ENCODE data around the gene KRT16.
"Not testable (repeated sequence)": the region's sequence is repeated elsewhere in the genome, so short reads cannot be mapped to it uniquely, and the experiment has no call there.

Gene KRT16

GRCh38 chr17:41612376-41613160 lies at the start of gene KRT16:
Gene KRT16, minus strand, starts transcription at chr17:41612767. Its CDS starts 79 bp downstream, at chr17:41612688.
- H3K9ac ChIP-seq; H3K4me3 ChIP-seq; H3K36me3 ChIP-seq; H4K20me1 ChIP-seq; H3K27me3 ChIP-seq; H3K9me3 ChIP-seq (replicated peaks in 1 of 11); H3K27ac ChIP-seq: not testable (repeated sequence)
- Histone ChIP-seq H3K4me2 (0 out of 22 replicates have a peak within 1 kb of the TSS, but pooled peaks of 1 of the 11 experiments have one; percentile 5), H3K4me1 (peaks cover 0 to 34% (median 25%) of the 10 kb centered on the region in 10 experiments; a peak in 14 of 20 replicates)

DNA sequence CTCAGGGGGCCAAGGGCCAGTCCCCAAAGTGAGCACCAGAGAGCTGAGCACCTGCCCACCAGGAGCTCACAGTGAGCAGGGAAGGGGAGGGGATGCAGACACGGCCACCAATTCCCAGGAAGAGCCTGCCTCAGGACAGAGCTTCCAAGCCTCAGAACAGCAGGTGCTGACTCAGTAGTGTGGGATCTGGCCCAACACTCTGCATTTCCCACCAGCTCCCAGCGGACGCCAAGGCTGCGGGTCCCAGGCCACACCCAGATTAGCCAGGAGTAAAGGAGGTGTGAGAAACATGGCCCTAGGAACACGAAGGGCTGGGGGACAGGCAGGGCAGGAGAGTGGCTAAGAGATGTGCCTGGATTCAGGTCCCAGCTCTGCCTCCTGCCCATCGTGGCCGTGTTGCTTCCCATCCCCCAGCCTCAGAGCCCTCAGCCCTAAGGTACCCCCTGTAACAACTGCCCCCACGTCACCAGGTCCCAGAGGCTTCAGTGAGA lies 47.7 kb upstream of the KRT16 start:
- Histone ChIP-seq H3K9ac (no peak overlapping the region), H3K4me1 (peaks cover 13 to 27% (median 16%) of the 10 kb centered on the region in 10 experiments), H3K4me2 (no peak overlapping the region), H3K27me3 (no peaks in the 10 kb centered on the region), H3K36me3 (no peaks in the 10 kb centered on the region), H4K20me1 (no peaks in the 10 kb centered on the region), H3K9me3 (replicated peaks in 1 of 11) (no peaks in the 10 kb centered on the region), H3K4me3 (no peak overlapping the region), H3K27ac (no peak overlapping the region)
- TF ChIP-seq Cebpa-rat (IDR thresholded peaks at IDR 0.05): no peak

GRCh38 chr17:41659427-41660212 lies 47.1 kb upstream of the KRT16 start:
- Histone ChIP-seq H3K36me3 (no peaks in the 10 kb centered on the region), H3K27ac (no peak overlapping the region), H3K9ac (no peak overlapping the region; a peak in 1 of 22 replicates), H3K27me3 (no peaks in the 10 kb centered on the region), H3K4me2 (no peak overlapping the region), H3K4me1 (peaks cover 11 to 25% (median 16%) of the 10 kb centered on the region in 10 experiments), H3K9me3 (replicated peaks in 1 of 11) (no peaks in the 10 kb centered on the region), H3K4me3 (no peak overlapping the region), H4K20me1 (no peaks in the 10 kb centered on the region)
- no peak for TF ChIP-seq Cebpa-rat (IDR thresholded peaks at IDR 0.05)

DNA sequence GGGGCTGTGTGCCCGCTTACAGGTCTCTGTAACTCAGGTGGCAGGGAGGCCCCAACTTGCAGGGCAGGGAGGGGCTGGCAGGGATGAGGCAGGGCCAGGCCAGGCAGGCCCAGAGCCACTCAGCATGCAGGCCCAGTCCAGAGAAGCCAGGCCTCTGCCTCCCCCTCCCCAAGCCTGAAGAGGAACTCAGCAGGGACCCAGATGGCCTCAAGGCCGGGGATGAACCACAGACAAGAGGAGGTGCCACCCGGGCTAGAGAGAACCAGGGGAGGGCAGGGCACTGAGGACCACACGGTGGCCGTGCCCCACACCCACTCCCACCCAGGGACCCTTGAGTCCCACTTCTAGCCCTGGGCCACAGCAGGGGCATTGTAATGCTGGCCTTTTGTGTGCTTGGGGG lies 46.3 kb upstream of the KRT16 start:
- H4K20me1 ChIP-seq: peaks cover 0 to 4% (median 0%) of the 10 kb centered on the region in 11 experiments; a peak in 1 of 22 replicates
- TF ChIP-seq Cebpa-rat (IDR thresholded peaks at IDR 0.05): no peak
- H3K27me3 ChIP-seq: no peaks in the 10 kb centered on the region
- H3K4me1 ChIP-seq: peaks cover 11 to 24% (median 16%) of the 10 kb centered on the region in 10 experiments
- 0 out of 22 replicates have a peak overlapping the region, but pooled peaks of 1 of the 11 experiments have one; percentile 36 for H3K9ac ChIP-seq
- H3K36me3 ChIP-seq: no peaks in the 10 kb centered on the region
- no peak overlapping the region for H3K4me3 ChIP-seq
- H3K4me2 ChIP-seq: no peak overlapping the region
- no peak overlapping the region for H3K27ac ChIP-seq
- no peaks in the 10 kb centered on the region for H3K9me3 ChIP-seq (replicated peaks in 1 of 11)

DNA sequence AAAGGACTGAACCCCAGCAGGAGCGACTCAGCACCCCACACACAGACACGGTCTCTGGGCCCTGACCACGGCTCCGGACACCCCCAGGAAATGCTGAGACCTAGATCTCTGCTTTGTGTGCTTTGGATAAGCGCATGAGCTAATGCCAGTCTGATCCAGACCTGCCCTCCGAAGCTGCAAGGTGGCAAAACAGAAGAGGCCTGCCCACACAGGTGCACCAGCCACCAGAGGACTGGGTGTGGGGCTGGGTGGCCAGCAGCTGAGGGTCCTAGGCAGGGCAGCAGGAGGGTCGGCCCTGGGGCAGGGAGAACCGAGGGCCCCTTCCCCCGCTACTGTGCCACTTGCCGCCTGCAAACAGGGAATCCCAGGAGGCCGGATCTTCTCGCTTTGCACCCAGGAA lies 45.4 kb upstream of the KRT16 start:
- H3K9ac ChIP-seq: peak overlapping the region in 1 of 11 experiments; percentile 15; a peak in 3 of 22 replicates
- no peaks in the 10 kb centered on the region for H3K9me3 ChIP-seq (replicated peaks in 1 of 11)
- no peak overlapping the region for H3K4me3 ChIP-seq
- H3K27ac ChIP-seq: no peak overlapping the region
- peaks cover 11 to 19% (median 16%) of the 10 kb centered on the region in 10 experiments for H3K4me1 ChIP-seq
- no peak for TF ChIP-seq Cebpa-rat (IDR thresholded peaks at IDR 0.05)
- H3K36me3 ChIP-seq: no peaks in the 10 kb centered on the region
- H3K27me3 ChIP-seq: no peaks in the 10 kb centered on the region
- peaks cover 0 to 7% (median 0%) of the 10 kb centered on the region in 11 experiments; a peak in 1 of 22 replicates for H4K20me1 ChIP-seq
- peak overlapping the region in 10 of 11 experiments; percentile 45 to 74 (median 70); a peak in 17 of 22 replicates for H3K4me2 ChIP-seq

DNA sequence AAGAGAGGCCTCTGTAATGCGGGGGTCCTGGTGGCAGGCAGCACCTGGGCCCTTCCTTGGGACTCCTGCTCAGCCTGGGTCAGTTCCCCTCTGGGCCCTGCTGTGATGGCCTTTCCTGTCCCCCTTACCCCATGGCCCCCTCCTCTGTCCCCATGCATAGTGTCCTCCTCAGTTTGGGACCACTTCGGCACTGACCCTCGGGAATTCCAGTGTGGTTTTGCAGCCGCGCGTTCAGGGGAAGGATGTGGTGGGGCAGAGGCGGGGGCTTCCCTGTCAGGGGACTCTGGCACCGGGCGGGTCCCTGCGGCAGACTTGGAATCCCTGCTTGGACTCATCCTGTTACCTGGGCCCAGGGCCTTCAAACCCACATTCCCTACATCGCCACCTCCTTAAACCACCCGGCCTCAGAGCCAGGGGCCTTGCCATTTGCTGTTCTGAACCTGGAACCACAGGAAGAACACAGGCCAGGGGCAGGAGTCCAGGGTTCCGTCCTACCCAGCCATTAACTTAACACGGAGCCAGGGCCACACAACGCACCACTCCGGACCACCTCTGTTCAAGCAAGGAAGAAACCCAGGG lies 44.7 kb upstream of the KRT16 start:
- no peaks in the 10 kb centered on the region for H3K27me3 ChIP-seq
- no peak for TF ChIP-seq Cebpa-rat (IDR thresholded peaks at IDR 0.05)
- peak overlapping the region in 7 of 11 experiments; percentile 4 to 56 (median 18); a peak in 8 of 22 replicates for H3K9ac ChIP-seq
- no peak overlapping the region for H3K27ac ChIP-seq
- H4K20me1 ChIP-seq: peaks cover 0 to 7% (median 0%) of the 10 kb centered on the region in 11 experiments; a peak in 1 of 22 replicates
- H3K9me3 ChIP-seq (replicated peaks in 1 of 11): no peaks in the 10 kb centered on the region
- peaks cover 11 to 19% (median 16%) of the 10 kb centered on the region in 10 experiments for H3K4me1 ChIP-seq
- no peaks in the 10 kb centered on the region for H3K36me3 ChIP-seq
- peak overlapping the region; percentile 45 to 74 (median 70) for H3K4me2 ChIP-seq
- no peak overlapping the region for H3K4me3 ChIP-seq

DNA sequence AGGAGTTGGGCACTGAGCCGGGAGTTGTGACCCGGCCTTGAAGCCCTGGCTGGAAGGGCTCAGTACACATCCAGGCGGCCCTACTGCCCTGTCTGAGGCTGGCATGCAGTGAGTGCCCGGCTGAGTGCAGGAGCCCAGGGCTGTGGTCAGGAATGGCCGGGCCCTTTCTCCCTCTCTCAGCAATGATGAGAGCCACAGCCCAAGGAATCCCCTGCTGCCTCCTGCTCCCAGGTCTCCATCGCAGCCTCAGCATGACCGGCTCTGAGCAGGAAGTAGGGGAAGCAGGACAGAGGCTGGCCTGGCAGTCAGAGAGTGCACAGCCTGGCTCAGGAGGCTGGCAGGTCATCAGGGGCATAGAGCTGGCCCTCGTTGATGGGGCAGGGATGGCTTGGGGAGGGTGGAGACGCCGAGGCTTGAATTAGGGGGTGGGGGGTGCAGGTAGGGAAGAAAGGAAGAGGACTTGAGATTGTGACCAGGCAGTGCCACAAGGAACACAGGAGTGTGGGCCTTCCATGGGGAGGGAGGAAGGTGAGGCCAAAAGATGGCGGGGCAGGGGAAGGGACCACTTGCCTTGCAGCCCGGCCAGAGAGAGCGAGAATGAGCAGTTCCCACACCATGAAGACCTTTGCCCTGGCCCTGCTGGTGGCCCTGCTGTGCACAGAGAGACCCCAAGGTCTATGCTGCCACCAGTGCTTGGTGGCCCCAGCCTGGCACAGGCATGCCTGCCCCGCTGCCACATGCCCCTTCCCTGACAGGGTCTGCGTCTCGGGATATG lies 43.9 kb upstream of the KRT16 start:
- Histone ChIP-seq H3K36me3 (no peaks in the 10 kb centered on the region), H3K27me3 (no peaks in the 10 kb centered on the region), H3K27ac (no peak overlapping the region), H3K9ac (0 out of 22 replicates have a peak overlapping the region, but pooled peaks of 1 of the 11 experiments have one; percentile 56), H3K4me3 (no peak overlapping the region), H3K4me1 (peaks cover 11 to 19% (median 16%) of the 10 kb centered on the region in 10 experiments), H3K9me3 (replicated peaks in 1 of 11) (no peaks in the 10 kb centered on the region), H3K4me2 (peak overlapping the region; percentile 45 to 74 (median 70); a peak in 17 of 22 replicates), H4K20me1 (peaks cover 0 to 7% (median 0%) of the 10 kb centered on the region in 11 experiments; a peak in 1 of 22 replicates)
- no peak for TF ChIP-seq Cebpa-rat (IDR thresholded peaks at IDR 0.05)

DNA sequence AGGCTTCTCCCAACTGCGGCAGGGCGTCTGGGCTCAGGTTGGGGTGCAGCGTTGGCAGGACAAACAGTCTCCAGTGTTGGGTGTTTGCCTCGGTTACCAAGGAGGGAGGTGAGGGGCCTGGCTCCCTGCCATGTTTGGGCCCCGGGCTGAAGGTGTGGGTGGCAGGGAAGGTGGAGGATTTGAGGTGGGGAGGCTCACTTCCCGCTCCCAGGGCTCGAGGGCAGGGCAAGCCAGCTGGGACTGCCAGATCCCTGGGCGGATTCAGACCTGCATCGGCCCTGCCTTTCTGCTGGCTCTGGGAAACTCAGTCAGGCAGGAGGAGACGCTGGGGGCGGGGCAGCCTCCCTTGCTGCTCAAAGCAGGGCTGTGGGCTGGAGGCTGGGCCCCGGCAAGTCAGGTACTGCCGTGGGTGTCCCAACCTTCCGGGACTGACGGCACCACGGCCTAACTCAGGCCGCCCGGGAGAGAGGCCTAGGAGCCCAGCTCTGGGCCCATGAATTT lies 43.1 kb upstream of the KRT16 start:
- no peak overlapping the region for H3K9ac ChIP-seq
- TF ChIP-seq Cebpa-rat (IDR thresholded peaks at IDR 0.05): no peak
- no peak overlapping the region for H3K27ac ChIP-seq

More for the DNA sequence above, 43.1 kb upstream of the KRT16 start:
- H3K9me3 ChIP-seq (replicated peaks in 1 of 11): no peaks in the 10 kb centered on the region
- no peaks in the 10 kb centered on the region for H3K27me3 ChIP-seq
- H4K20me1 ChIP-seq: peaks cover 0 to 7% (median 0%) of the 10 kb centered on the region in 11 experiments; a peak in 1 of 22 replicates
- H3K4me3 ChIP-seq: no peak overlapping the region
- H3K36me3 ChIP-seq: no peaks in the 10 kb centered on the region
- no peak overlapping the region for H3K4me2 ChIP-seq
- peaks cover 13 to 23% (median 16%) of the 10 kb centered on the region in 10 experiments for H3K4me1 ChIP-seq
